T follicular helper cell (primary cell): ENCODE measurements around the gene CEACAM8.
"Not testable (repeated sequence)": the region's sequence is repeated elsewhere in the genome, so short reads cannot be mapped to it uniquely, and the experiment has no call there.

Experiments used
- DNase-seq: peaks from one replicate; pipeline ENCODE4 v3.0.0-alpha.2; 2020; ENCODE audit warnings: low read depth

Gene CEACAM8

DNA sequence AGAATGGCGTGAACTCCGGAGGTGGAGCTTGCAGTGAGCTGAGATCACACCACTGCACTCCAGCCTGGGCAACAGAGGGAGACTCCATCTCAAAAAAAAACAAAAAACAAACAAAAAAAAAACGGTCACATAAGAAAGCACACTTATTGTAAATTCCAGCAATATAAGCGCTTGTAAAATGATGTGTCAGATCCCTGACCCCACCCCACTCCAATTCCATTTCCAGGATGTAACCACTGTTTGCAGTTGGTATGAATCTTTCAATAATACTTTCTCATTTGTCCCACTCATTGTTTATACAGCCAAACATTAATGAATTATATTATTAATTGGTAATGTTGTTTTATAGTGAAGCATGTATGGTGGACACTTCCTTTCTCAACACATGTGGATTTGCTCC is 50.6 kb downstream of the CEACAM8 start:
- DNase-seq: no peak

GRCh38 chr19:42542791-42543190 is 51.9 kb downstream of the CEACAM8 start:
- DNase-seq: no peak

DNA sequence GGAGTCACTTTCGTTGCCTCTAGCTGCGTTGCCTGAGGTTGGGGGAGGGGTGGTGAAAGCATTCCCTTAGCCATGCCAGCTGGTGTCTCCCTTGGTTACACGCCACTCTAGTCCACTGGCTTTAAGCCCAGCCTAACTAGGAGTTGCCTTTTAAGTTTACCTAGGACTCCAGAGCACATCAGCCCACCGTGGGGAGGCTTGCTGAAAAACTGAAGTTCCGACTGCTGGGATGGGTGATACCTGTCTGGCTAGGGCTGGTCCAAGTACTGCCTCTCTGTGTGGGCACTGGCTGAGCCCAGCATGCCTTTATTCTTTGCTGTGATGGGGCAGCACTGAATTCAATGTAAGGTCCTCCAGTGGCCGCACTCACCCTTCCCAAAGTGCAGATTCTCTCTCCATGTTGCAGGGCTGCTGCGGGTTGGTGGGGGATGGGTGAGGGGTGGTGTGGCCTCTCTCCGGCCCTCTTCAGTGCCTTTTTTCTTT is 54.6 kb downstream of the CEACAM8 start:
- DNase-seq: no peak

GRCh38 chr19:42538841-42539709 is 55.6 kb downstream of the CEACAM8 start:
- DNase-seq: no peak

DNA sequence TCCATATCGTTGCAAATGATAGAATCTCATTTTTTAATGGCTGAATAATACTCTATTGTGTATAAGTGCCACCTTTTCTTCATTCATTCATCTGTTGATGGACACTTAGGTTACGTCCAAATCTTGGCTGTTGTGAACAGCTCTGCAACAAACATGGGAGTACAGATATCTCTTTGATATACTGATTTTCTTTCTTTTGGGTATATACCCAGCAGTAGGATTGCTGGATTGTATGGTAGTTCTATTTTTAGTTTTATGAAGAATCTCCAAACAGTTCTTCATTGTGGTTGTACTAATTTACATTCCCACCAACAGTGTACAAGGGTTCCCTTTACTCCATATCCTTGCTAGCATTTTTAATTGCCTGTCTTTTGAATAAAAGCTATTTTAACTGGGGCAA is 59.4 kb downstream of the CEACAM8 start:
- DNase-seq: not testable (repeated sequence)

DNA sequence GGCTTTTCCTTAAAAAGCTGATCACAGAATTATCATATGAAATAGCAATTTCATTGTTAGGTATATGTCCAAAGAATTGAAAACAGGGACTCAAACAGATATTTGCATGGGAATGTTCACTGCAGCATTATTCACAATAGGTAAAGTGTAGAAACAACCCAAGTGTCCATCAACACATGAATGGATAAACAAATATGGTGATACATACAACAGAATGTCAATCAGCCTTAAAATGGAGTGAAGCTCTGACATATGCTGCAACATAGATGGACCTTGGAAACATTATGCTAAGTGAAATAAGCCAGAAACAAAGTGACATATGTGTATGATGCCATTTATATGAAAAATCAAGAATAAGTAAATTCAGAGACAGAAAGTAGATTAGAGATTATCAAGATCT is 60.3 kb downstream of the CEACAM8 start:
- DNase-seq: no peak

DNA sequence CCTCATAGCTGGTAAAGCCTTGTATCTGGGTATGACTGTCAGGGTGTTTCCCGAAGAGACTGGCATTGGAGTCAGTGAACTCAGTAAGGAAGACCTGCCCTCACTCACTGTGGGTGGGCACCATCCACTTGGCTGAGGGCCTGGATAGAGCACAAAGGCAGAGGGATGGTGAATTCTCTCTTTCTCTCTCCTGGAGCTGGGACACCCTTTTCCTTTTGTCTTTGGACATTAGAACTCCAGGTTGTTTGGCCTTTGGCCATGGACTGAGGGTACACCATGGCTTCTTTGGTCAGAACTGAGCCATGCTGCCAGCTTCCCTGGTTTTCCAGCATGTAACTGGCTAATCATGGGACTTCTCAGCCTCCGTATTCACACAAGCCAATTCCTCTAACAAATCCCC is 61.8 kb downstream of the CEACAM8 start:
- DNase-seq: no peak

- no peak for DNase-seq
These were observed 63.4 kb downstream of the CEACAM8 start for GRCh38 chr19:42531313-42531712.
